ENCODE measurements around the gene KRT40.

GRCh38 chr17:41013606-41014005 lies 29.5 kb upstream of the KRT40 start:
- no peak for TF ChIP-seq POLR2A (IDR thresholded peaks at IDR 0.05; ENCODE audit: low read depth, low read length)
- TF ChIP-seq POLR2AphosphoS5 (IDR thresholded peaks at IDR 0.05; ENCODE audit: low read depth, low read length), result no peak
- no peak for TF ChIP-seq POU2F2 (IDR thresholded peaks at IDR 0.05; ENCODE audit: low read depth, low read length)
- no peak for TF ChIP-seq SPI1 (IDR thresholded peaks at IDR 0.05; ENCODE audit: low read depth, low read length)

All from GM12891 (cell line).